Measurements from ENCODE around the gene BAD.

The BAD gene

GRCh38 chr11:64296236-64296635, 11.8 kb upstream of the BAD start:
- in situ Hi-C loops (cut with MboI; ENCODE audit: low sequenced_read_pairs, unreplicated experiment): loop anchor here (25.0 kb wide), 1 partner anchor 309 kb away; the partner anchor contains the start of gene OTUB1
- TF ChIP-seq, protein P1, sequence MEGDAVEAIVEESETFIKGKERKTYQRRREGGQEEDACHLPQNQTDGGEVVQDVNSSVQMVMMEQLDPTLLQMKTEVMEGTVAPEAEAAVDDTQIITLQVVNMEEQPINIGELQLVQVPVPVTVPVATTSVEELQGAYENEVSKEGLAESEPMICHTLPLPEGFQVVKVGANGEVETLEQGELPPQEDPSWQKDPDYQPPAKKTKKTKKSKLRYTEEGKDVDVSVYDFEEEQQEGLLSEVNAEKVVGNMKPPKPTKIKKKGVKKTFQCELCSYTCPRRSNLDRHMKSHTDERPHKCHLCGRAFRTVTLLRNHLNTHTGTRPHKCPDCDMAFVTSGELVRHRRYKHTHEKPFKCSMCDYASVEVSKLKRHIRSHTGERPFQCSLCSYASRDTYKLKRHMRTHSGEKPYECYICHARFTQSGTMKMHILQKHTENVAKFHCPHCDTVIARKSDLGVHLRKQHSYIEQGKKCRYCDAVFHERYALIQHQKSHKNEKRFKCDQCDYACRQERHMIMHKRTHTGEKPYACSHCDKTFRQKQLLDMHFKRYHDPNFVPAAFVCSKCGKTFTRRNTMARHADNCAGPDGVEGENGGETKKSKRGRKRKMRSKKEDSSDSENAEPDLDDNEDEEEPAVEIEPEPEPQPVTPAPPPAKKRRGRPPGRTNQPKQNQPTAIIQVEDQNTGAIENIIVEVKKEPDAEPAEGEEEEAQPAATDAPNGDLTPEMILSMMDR (IDR thresholded peaks at IDR 0.05; ENCODE audit: borderline replicate concordance, control extremely low read depth, extremely low read depth, insufficient read depth, missing control alignments): no peak
- no peak for DNase-seq (ENCODE audit: low spot score)

DNA sequence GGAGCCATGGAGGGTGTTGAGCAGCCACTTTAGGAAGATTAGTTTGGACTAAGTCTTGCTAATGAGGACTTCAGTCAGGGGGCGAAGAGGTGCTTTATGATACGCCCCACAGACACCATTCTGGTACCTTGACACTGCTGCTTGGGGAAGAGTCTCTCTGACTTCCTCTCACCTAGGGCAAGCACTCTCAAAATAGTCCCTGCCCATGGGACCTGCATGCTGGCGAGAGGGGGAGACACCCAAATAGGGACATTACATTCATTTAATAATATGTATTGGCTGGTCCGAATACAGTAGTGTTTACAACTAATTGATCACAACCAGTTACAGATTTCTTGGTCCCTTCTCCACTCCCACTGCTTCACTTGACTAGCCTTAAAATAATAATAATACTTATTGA, 11.3 kb upstream of the BAD start:
- TF ChIP-seq, protein P1 (IDR thresholded peaks at IDR 0.05; ENCODE audit: borderline replicate concordance, control extremely low read depth, extremely low read depth, insufficient read depth, missing control alignments): no peak
- no peak for DNase-seq (ENCODE audit: low spot score)
- in situ Hi-C loops (cut with MboI; ENCODE audit: low sequenced_read_pairs, unreplicated experiment): loop anchor here (25.0 kb wide), 1 partner anchor 308 kb away; the partner anchor contains the start of gene OTUB1

GRCh38 chr11:64294774-64295173, 10.3 kb upstream of the BAD start:
- in situ Hi-C loops (cut with MboI; ENCODE audit: low sequenced_read_pairs, unreplicated experiment): loop anchor here (25.0 kb wide), 1 partner anchor 307 kb away; the partner anchor contains the start of gene OTUB1
- TF ChIP-seq, protein P1 (IDR thresholded peaks at IDR 0.05; ENCODE audit: borderline replicate concordance, control extremely low read depth, extremely low read depth, insufficient read depth, missing control alignments): no peak
- DNase-seq (ENCODE audit: low spot score): no peak

DNA sequence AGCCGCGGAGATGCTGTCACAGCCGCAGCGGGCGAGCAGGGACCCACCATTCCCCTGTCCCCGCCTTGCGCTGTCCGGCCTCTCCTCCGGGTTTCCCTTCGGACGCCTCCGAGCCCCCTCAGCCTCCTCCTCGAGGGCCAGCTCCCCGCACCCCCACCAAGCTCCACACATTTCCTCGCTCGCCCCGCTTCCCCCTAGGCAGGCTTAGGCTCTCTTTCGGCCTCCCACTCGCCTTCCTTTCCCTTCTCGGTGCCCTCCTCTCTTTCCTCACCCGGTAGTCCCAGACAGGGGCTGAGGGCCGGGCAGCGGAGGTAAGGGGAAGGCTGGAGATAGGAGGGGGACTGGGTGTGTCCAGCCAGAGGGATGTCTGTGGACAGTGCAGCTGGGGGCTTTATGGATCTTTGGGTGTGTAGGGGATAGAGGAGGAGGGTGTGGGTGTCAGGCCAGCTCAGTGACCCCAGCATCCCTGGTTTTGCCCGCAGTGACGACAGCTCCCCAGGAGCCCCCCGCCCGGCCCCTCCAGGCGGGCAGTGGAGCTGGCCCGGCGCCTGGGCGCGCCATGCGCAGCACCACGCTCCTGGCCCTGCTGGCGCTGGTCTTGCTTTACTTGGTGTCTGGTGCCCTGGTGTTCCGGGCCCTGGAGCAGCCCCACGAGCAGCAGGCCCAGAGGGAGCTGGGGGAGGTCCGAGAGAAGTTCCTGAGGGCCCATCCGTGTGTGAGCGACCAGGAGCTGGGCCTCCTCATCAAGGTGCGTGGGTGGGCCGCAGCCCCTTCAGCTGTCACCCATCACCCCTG, 8.2 kb upstream of the BAD start:
- no peak for DNase-seq (ENCODE audit: low spot score)
- in situ Hi-C loops (cut with MboI; ENCODE audit: low sequenced_read_pairs, unreplicated experiment): loop anchor here (25.0 kb wide), 1 partner anchor 305 kb away; the partner anchor contains the start of gene OTUB1
- TF ChIP-seq, protein P1 (IDR thresholded peaks at IDR 0.05; ENCODE audit: borderline replicate concordance, control extremely low read depth, extremely low read depth, insufficient read depth, missing control alignments): no peak

DNA sequence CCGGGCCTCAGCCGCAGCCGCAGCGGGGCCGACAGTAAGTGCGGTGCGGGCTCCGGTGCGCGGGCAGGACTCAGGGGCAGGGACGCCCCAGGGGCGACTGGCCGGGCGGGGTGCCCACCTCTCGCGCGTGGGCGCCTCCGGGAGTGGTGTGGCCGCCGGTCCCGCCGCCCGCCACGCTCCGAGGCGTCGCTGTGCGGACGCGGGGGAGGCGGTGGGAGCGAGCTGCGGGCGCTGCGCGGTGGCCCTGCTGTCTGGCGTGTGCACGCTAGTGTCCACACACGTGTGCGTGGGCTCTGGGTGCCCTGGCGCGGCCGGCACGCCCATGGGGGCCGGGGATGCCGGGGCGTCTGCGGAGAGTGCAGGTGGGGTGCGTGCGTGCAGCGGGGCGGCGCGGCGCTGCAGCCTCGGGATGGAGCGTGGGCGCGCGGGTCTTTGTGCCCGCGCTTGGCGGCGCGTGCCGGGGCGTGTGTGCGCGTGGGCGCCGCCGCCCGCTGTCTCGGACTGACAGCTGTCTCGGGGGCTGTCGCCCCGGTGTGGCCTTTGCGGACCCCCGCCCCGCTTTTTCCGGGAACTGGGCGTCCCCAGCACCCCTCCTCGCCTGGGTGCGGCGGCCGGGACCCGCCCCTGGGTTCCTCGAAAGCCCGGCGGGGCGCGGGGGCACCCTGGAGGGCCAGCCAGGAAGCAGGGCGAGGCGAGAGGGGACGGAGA, 7.4 kb upstream of the BAD start:
- DNase-seq (ENCODE audit: low spot score): no peak
- TF ChIP-seq, protein P1 (IDR thresholded peaks at IDR 0.05; ENCODE audit: borderline replicate concordance, control extremely low read depth, extremely low read depth, insufficient read depth, missing control alignments): no peak
- in situ Hi-C loops (cut with MboI; ENCODE audit: low sequenced_read_pairs, unreplicated experiment): loop anchor here (25.0 kb wide), 1 partner anchor 305 kb away; the partner anchor contains the start of gene OTUB1

GRCh38 chr11:64291262-64291751, 6.8 kb upstream of the BAD start, which contains the start of gene KCNK4:
Gene KCNK4, plus strand, starts transcription at chr11:64291302. Its CDS starts 1,717 bp downstream, at chr11:64293019.
- TF ChIP-seq, protein P1 (IDR thresholded peaks at IDR 0.05; ENCODE audit: borderline replicate concordance, control extremely low read depth, extremely low read depth, insufficient read depth, missing control alignments): no peak
- DNase-seq (ENCODE audit: low spot score): no peak
- in situ Hi-C loops (cut with MboI; ENCODE audit: low sequenced_read_pairs, unreplicated experiment): loop anchor here (25.0 kb wide), 1 partner anchor 304 kb away; the partner anchor contains the start of gene OTUB1

All from GM13976 (cell line).